ENCODE data around the gene CDADC1. TPM values are rescaled to one million over a fixed set of nuclear protein-coding genes. Genes with fewer than 3 reads are reported as not detected.

Gene CDADC1
- total RNA-seq, 1 experiment from 2014 or later, result 7.6 TPM

- H3K9me2 ChIP-seq (ENCODE audit: insufficient read depth), result no peaks in the 10 kb centered on the region
- no peak overlapping the region for H3K4me2 ChIP-seq (ENCODE audit: low read length)
- TF ChIP-seq CTCF (IDR thresholded peaks at IDR 0.05 in 2 of 3, conservative IDR thresholded peaks at IDR 0.05 in 1 of 3; ENCODE audit: borderline replicate concordance in 1 of 3, insufficient read depth in 1 of 3, low read depth in 2 of 3, low read length in 2 of 3), result no peak
- no peak for TF ChIP-seq EGR1 (IDR thresholded peaks at IDR 0.05; ENCODE audit: low read depth)
- H3K27ac ChIP-seq (ENCODE audit: low read depth, low read length), result no peak overlapping the region
- no peaks in the 10 kb centered on the region for H3K27me3 ChIP-seq (ENCODE audit: insufficient read depth, low read length)
- CTCF ChIA-PET, result interaction anchor here (1.7 kb wide), 1 partner anchor 309 kb away, joined by 4 read pairs; no protein-coding TSS in a partner anchor
- no peak overlapping the region for H3K4me3 ChIP-seq (replicated peaks in 1 of 2; ENCODE audit: low read depth in 1 of 2, low read length in 2 of 2)
- H2AFZ ChIP-seq (ENCODE audit: low read depth, low read length, poor library complexity, severe bottlenecking), result no peak overlapping the region
- no peak overlapping the region for H3K9ac ChIP-seq (ENCODE audit: low read length)
- ATAC-seq (no peak), DNase-seq (ENCODE audit: low read depth, low spot score) (no peak)
- peaks cover 0 to 6% of the 10 kb centered on the region in 2 experiments; a peak in 2 of 4 replicates for H3K4me1 ChIP-seq (ENCODE audit: control insufficient read depth in 1 of 2, insufficient read depth in 2 of 2, low read length in 2 of 2)
- H3K36me3 ChIP-seq (ENCODE audit: control insufficient read depth in 1 of 2, insufficient read depth in 2 of 2, low read length in 2 of 2), result no peaks in the 10 kb centered on the region
- POLR2A ChIA-PET, result no interaction called here
- intact Hi-C loops (cut with micrococcal nuclease), result no loop called here
- H3K9me3 ChIP-seq (ENCODE audit: control insufficient read depth in 1 of 2, insufficient read depth in 1 of 2, low read depth in 1 of 2, low read length in 2 of 2), result no peaks in the 10 kb centered on the region
- H4K20me1 ChIP-seq (ENCODE audit: insufficient read depth), result no peaks in the 10 kb centered on the region
- no TSS peak for BruUV-seq (replicated peaks)
- no peaks in the 10 kb centered on the region for H3K79me2 ChIP-seq (ENCODE audit: insufficient read depth, low read length)
- RAD21 ChIA-PET (ENCODE audit: low non-redundant PET in 1 of 2, low total read pairs in 2 of 2, uncharacterized antibody in 2 of 2, unreplicated experiment in 2 of 2), result no interaction called here
Measured at GRCh38 chr13:49297338-49297737, 49.6 kb downstream of the CDADC1 start.

GRCh38 chr13:49298416-49298815 is 50.7 kb downstream of the CDADC1 start:
- Histone ChIP-seq H3K4me1 (ENCODE audit: control insufficient read depth in 1 of 2, insufficient read depth in 2 of 2, low read length in 2 of 2) (peaks cover under 1 to 10% of the 10 kb centered on the region in 2 experiments; a peak in 3 of 4 replicates), H3K27ac (ENCODE audit: low read depth, low read length) (no peak overlapping the region), H3K9ac (ENCODE audit: low read length) (no peak overlapping the region), H3K9me2 (ENCODE audit: insufficient read depth) (no peaks in the 10 kb centered on the region), H3K27me3 (ENCODE audit: insufficient read depth, low read length) (no peaks in the 10 kb centered on the region), H4K20me1 (ENCODE audit: insufficient read depth) (no peaks in the 10 kb centered on the region), H3K36me3 (ENCODE audit: control insufficient read depth in 1 of 2, insufficient read depth in 2 of 2, low read length in 2 of 2) (no peaks in the 10 kb centered on the region), H3K4me2 (ENCODE audit: low read length) (no peak overlapping the region), H3K9me3 (ENCODE audit: control insufficient read depth in 1 of 2, insufficient read depth in 1 of 2, low read depth in 1 of 2, low read length in 2 of 2) (no peaks in the 10 kb centered on the region), H3K4me3 (replicated peaks in 1 of 2; ENCODE audit: low read depth in 1 of 2, low read length in 2 of 2) (no peak overlapping the region), H2AFZ (ENCODE audit: low read depth, low read length, poor library complexity, severe bottlenecking) (no peak overlapping the region), H3K79me2 (ENCODE audit: insufficient read depth, low read length) (no peaks in the 10 kb centered on the region)
- no TSS peak for BruUV-seq (replicated peaks)
- intact Hi-C loops (cut with micrococcal nuclease), result no loop called here
- ChIA-PET CTCF (interaction anchor here (1.3 kb wide), 1 partner anchor 308 kb away, joined by 5 read pairs; no protein-coding TSS in a partner anchor), POLR2A (no interaction called here), RAD21 (ENCODE audit: low non-redundant PET in 1 of 2, low total read pairs in 2 of 2, uncharacterized antibody in 2 of 2, unreplicated experiment in 2 of 2) (no interaction called here)
- DNase-seq (ENCODE audit: low read depth, low spot score), result no peak
- no peak for ATAC-seq
- TF ChIP-seq YY1 (IDR thresholded peaks at IDR 0.05; ENCODE audit: extremely low read depth, insufficient replicate concordance, low read depth, low read length) (no peak), ZNF274 (IDR thresholded peaks at IDR 0.05; ENCODE audit: low read depth, low read length) (no peak), JUND (IDR thresholded peaks at IDR 0.05) (no peak), TCF7L2 (IDR thresholded peaks at IDR 0.05; ENCODE audit: borderline replicate concordance, extremely low read depth, insufficient read depth, insufficient read length) (no peak), RAD21 (IDR thresholded peaks at IDR 0.05; ENCODE audit: low read depth) (no peak), CBX3 (IDR thresholded peaks at IDR 0.05; ENCODE audit: low read depth) (no peak), REST (IDR thresholded peaks at IDR 0.05; ENCODE audit: low read depth) (no peak), MAX (IDR thresholded peaks at IDR 0.05) (no peak), ZBTB33 (IDR thresholded peaks at IDR 0.05; ENCODE audit: extremely low read depth, insufficient replicate concordance, low read length) (no peak), ZFX (IDR thresholded peaks at IDR 0.05) (no peak), EGR1 (IDR thresholded peaks at IDR 0.05; ENCODE audit: low read depth) (no peak)
